GM18519 (cell line): ENCODE data around the gene RAVER2.

Experiments
- ATAC-seq: cut with Tn5 transposase; IDR thresholded peaks from one replicate; pipeline ENCODE4 v1.9.1; 2021; ENCODE audit warnings: mild to moderate bottlenecking, moderate library complexity; ENCODE audit not compliant: unreplicated experiment, low FRiP score

Gene RAVER2

DNA sequence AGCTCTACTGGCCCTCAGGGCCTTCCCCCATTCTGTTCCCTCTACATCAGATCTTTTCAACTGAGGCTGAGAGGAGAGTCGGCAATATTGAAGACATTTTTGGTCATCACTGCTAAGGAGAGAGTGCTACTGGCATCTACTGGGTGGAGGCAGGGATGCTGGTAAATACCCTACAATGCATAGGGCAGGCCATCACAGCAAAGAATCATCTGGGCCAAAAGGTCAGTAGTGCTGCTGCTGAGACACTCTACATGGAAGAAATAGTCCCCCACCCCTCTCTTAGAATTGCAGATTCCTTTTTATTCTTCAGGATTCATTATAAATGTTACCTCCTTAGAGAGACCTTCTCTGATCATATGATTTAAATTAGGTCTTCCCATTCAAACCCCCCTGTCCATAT is 127.2 kb downstream of the RAVER2 start:
- no peak for ATAC-seq

DNA sequence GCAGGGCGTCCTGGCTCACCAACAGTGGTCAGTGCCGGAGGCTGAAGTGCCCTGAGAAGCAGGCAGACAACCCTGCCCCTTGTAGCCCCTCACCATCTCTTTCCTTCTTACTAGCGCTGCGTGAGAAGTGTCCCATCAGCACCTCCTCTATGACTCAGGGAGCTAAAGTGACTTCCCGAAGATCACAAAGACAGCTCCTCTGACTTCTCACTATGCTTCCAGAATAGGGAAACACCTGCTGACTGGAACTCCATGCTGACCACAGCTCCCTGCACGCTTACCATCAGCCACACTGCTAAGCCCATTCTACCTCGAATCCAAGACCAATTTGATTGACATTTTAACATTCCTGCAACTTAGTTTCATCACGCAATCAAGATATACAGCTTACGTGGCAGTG is 128.7 kb downstream of the RAVER2 start:
- ATAC-seq, result no peak

GRCh38 chr1:64874666-64875065 is 129.8 kb downstream of the RAVER2 start:
- no peak for ATAC-seq

DNA sequence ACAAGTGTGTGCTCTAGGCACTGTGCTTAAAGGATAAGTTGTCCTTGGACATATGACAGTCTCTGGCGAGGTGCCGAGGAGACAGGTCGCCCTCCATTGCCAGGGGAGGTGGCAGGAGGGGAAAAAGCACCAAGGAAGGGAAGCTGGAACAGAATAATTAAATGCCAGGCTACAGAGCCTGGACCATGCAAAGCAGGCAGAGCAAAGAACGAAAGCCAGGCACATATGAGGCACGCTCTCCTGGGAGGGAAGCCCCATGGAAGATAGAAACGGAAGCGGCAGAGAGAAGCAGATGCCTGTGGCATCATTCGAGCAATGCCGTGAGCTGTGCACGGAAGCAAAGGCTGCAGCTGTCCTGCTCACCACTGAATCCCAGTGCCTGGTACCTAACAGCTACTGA is 130.2 kb downstream of the RAVER2 start:
- ATAC-seq, result no peak

DNA sequence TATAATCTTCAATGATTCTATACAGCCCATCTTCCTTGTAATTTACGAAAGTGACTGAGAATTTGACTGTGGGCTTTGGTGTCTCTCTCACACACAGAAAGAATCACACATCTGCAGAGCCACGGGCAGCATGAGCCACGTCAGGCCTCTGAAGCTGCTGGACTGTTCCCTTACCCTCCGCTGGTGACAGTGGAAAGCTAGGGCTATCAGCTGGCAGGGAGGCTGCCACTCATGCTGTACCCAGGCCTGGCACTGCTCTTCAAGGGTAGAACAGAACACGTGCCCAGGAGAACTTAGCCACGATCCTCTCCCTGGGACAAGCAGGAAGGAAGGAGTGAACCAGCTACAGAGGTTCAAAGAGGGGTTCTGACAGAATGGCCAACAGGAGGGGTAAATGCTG is 130.7 kb downstream of the RAVER2 start:
- no peak for ATAC-seq

DNA sequence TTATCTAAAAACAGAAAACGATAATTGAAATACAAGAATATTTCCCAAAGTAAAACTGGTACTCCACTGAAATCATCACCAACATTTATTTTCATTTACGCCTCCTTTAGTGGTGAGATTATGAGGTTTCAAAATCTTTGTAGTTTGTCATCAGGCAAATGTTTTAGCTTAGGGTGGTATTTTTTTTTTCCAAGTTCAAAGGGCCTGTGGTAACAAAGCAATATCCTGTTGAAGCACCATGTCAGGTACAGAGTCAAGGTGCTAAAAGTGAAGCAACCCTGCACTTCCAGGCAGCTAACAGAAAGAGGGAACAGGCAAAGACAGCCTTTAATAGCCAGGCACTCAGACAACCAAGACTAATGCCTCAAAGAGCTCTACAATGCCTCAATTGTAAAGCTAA is 132.3 kb downstream of the RAVER2 start:
- ATAC-seq, result no peak

DNA sequence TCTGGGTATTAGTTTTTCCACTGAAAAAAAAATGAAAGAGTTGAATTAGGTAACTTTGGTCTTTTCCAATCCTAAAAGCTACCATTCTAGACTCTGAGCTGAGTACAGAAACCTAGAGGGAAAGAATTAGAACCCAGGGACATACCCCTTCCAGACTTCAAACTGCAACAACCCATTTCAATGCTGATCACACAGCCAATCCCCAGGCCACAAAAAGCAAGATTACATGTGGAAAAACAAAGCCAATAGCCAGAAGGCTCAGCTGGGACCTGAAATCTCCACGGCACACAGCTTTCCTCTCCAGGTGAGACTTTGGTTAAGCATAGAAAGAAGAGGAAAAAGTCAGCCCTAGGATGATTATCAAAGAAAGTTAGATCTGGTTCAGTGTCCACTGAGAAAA is 132.7 kb downstream of the RAVER2 start:
- ATAC-seq, result no peak

DNA sequence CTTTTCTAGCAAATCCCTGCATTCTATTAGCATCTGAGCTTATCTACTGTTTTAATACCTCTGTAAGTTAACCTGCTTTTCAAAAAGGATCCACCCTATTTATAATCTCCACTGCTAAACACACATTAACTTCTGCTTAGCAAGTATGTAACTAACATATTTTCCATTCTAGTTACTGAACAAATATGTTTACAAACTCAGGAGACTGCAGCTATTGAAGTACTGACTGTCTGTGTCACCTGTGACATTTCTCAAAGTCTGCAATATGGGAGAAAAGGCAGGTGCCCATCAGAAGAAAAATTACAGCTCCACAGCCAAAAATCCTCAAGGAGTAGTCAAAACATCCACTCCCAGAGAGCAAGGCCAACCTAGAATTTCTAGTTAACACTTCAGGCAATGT is 133.2 kb downstream of the RAVER2 start:
- ATAC-seq, result no peak

DNA sequence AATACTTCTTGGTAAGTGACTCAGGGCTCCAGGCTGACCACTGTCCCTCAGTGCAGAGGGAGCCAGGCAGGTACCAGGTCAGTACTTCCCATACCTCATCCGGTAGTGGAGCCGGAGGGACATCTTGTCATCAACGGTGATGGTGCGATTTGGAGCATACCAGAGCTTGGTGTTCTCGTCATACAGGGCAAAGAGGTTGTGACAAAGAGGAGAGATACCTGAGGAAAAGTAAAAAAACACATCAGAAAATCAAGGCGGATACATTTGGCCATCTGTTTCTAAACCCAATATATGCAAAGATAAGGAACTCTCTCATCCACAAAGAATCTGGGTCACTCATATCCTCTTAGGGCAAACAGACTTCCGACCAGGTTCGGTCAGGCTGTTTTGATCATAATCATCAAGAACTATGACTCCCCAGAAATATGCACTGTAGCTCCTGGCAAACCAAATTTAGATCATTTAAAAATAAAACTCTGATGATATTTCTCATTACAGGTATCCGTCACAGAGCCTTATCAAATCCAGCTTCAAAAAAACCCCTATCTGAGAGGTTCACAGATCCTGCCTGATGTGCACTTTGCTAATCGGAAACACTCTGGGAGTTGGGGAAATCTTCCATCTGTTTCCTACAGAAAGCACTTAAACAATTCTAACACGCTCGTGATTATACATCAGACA is 134.2 kb downstream of the RAVER2 start:
- no peak for ATAC-seq

DNA sequence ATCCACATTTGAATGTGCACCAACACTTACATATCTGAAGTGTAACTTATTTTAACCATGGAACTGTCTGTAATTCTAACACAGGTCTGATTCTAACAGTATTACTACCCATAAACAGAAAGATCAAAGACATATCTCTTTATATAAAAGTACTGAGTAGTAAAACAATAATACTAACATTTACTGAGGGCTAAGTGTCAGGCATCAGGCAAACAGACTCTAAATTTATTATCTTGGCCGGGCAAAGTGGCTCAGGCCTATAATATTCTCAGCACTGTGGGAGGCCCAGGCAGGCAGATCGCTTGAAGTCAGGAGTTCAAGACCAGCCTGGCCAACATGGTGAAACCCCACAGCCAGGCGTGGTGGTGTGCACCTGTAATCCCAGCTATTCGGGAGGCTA is 135.6 kb downstream of the RAVER2 start:
- ATAC-seq, result no peak

- no peak for ATAC-seq
These were observed 136.4 kb downstream of the RAVER2 start for GRCh38 chr1:64881281-64881680.
